ENCODE measurements around the gene KRTAP5-4. TPM values are rescaled to one million over a fixed set of nuclear protein-coding genes. Genes with fewer than 3 reads are reported as not detected.
"Not testable (repeated sequence)": the region's sequence is repeated elsewhere in the genome, so short reads cannot be mapped to it uniquely, and the experiment has no call there.

KRTAP5-4 gene
- total RNA-seq, 1 donor from 2014 or later: not detected

DNA sequence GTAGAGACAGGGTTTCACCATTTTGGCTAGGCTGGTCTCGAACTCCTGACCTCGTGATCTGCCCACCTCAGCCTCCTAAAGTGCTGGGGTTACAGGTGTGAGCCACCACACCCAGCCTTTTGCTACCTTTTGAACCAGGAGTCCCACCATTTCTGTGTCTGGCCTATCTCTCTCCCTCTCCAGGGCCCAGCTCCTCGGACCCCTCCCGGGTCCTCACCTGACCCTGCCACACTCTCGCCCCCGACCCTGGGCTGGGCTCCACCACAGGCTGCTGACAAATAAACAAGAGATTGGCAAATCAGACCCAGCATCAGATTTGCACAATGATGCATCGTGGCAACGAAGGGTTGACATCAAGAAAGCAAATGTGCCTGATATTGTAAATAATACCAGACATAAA, 16.4 kb upstream of the KRTAP5-4 start:
- intact Hi-C loops (cut with micrococcal nuclease): no loop called here

- intact Hi-C loops (cut with micrococcal nuclease): no loop called here
Observed at GRCh38 chr11:1637628-1638027, 15.7 kb upstream of the KRTAP5-4 start.

DNA sequence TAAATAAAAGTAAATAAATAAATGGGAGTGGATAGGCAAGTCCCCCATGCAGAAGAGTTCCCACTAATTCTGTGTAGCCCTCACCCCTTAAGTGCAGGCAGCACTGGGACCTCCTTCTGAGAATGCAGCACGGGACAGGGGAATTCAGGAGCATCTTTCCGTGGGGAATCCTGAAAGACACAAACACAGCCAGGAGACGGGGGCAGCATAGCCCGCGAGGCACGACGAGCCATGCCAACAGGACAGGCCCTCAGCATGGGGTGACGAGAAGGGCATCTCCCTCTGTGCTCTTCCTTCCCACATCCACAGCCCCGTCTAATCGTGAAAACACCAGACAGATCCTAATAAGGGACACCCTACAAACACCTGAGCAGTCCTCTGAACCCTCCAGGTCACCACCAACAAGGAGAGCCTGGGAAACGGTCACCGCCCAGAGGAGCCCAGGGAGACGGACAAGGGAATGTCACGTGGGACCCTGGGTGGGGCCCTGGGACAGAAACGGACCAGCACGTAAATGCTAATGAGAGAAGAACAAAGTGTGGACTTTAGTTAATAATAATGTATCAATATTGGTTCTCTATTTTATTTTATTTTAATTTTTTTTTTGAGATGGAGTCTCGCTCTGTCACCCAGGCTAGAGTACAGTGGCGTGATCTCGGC, 14.5 kb upstream of the KRTAP5-4 start:
- intact Hi-C loops (cut with micrococcal nuclease): no loop called here

DNA sequence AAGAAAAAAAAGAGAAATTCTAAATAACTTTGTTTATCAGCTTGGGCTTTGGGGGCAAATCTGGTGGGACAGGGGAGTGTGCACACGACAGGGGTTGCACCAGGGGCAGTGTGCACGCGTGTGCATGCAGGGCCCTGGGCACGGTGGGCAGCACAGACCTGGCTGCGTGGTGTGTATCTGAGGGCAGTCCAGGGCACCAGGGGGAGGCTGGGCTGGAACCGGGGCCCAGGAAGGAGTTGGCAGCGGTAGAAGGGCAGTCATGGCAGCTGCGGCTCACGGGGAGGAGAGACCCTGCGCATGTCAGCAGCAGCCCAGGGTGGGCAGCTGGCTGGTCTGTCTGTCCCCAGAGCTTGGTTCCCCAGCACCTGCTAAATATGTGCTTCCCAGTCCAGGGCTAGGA, 11.9 kb upstream of the KRTAP5-4 start:
- intact Hi-C loops (cut with micrococcal nuclease): no loop called here

DNA sequence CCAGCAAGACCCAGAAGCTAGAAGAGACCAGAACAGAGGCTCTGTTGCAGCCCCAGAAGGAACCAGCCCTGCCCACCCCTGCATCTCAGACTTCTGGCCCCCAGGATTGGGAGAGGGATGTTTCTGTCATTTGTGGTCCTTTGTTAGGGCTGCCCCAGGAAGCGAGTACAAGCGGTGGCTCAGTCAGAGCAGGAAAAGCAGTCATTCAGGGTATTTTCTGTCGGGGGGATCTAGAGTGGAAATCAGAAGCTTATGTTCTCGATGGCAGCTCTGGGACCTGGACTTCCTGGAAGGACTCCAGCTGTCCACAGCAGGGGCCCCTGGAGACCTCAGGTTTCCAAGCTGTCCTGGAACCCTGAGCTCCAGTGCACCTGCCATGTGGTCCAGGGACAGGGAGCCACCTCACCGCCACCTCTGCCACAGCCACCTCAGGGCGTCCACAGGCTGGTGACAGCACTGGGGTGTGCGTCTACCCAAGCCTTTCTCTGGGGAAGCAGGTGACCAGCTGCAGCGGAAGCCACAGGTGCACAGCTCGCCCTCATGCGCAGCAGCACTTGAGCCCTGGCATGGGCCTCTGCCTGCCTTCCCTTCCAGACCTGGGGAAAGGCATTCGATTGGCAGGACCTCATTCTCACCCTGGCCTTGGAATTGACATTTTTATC, 10.2 kb upstream of the KRTAP5-4 start:
- intact Hi-C loops (cut with micrococcal nuclease): no loop called here

GRCh38 chr11:1631066-1631568, 9.2 kb upstream of the KRTAP5-4 start:
- intact Hi-C loops (cut with micrococcal nuclease): no loop called here

- intact Hi-C loops (cut with micrococcal nuclease): no loop called here
Observed at GRCh38 chr11:1630271-1630670, 8.3 kb upstream of the KRTAP5-4 start.

DNA sequence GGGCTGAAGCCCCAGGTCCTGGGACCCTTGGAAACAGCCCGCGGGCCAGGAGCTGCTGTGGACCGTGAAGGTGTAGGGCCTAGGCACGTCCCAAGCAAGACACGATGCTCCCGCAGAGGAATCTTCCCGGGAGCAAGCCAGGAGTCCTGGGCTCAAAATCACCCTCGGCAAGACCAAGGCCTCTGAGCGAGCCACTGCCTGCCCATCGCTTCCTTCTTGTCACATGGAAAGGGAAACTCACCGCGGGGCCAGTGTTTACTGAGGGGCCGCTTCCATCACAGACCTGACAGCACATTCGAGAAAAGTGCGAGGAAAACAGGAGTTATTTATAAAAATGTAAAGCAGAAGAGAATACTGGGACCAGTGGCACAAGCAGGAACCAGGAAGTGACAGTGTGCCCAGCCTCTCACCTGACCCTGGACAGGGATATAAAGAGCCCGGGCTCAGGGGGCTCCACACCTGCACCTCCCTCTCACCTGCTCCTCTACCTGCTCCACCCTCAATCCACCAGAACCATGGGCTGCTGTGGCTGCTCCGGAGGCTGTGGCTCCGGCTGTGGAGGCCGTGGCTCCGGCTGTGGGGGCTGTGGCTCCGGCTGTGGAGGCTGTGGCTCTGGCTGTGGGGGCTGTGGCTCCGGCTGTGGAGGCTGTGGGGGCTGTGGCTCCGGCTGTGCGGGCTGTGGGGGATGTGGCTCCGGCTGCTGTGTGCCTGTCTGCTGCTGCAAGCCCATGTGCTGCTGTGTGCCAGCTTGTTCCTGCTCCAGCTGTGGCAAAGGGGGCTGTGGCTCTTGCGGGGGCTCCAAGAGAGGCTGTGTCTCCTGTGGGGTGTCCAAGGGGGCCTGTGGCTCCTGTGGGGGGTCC, 7.6 kb upstream of the KRTAP5-4 start, which contains the start of gene KRTAP5-5:
KRTAP5-5 (plus strand) TSS at position 450 of the 860 bp plus-strand sequence; CDS start at position 516, 66 bp downstream.
- intact Hi-C loops (cut with micrococcal nuclease): no loop called here

GRCh38 chr11:1628506-1629325, 6.8 kb upstream of the KRTAP5-4 start:
- intact Hi-C loops (cut with micrococcal nuclease): no loop called here

DNA sequence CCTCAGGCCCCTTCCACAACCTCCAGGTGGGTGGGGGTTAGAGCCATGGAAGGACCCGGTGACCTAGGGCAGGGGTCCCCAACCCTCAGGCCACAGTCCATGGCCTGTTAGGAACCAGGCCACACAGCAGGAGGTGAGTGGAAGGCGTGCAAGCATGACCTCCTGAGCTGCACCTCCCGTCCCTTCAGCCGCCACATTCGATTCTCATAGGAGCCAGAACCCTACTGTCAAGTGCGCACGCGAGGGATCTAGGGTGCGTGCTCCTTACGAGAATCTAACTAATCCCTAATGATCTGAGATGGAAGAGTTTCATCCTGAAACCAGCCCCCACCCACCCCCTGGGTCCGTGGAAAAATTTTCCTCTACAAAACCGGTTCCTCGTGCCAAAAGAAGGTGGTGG, 3.6 kb upstream of the KRTAP5-4 start:
- intact Hi-C loops (cut with micrococcal nuclease): no loop called here

DNA sequence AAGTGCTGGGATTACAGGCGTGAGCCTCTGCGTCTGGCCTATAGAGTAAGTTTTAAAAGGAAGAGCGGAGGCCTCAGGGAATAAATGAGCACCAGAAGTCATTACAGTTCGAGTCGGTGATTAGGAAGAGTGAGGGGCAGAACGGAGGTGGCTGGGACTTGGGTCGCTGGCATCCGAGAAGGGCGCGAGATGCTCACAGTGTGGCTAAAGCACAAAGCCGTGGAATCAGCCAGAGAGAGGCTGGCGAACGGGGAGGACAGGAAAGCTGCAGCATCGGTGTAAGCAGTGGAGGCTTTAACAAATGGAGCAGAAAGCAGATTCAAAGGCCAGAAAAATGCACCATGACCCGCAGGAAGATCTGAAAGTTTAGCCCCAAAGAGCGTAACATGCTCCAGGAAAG, 2.7 kb upstream of the KRTAP5-4 start:
- intact Hi-C loops (cut with micrococcal nuclease): no loop called here

DNA sequence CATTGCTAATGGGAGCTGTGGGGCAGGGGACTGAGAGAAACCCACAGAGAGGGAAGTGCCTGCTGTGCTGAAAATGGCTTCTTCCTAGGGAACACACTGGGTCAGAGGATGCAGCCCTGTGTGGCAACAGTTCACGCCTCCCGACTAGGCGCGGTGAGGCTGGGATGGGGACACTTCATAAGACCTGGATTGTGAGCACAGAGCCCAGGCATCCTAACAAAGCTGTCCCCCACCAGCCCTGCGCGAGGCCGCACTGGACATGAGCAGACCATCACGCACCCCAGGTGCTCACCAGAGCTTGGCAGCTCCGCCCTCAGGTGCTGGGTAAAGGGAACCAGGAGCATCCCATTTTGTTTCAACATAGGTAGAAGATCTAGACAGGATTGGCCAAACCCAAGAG, 1.8 kb upstream of the KRTAP5-4 start:
- intact Hi-C loops (cut with micrococcal nuclease): no loop called here

- intact Hi-C loops (cut with micrococcal nuclease): no loop called here
Observed at GRCh38 chr11:1619449-1619848, 2.5 kb downstream of the KRTAP5-4 start.

DNA sequence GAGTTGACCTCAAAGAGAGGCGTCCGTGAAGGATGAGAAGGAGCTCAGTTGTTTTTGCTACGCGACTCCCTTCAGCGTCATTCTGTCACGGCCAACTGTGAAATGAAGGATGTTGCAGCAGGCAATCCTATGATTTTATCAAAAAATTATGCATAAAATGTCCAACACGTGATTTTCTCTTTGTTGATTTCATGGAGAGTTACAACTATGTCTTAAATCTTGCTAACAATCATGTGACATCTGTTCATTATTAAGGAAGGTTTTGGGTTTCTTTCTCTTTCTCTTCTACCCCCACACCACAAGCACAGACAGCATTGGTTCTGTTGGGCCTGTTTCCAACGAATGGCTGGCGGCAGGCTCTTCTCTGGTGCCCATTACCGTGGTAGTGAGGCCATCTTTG, 3.7 kb downstream of the KRTAP5-4 start:
- intact Hi-C loops (cut with micrococcal nuclease): no loop called here

DNA sequence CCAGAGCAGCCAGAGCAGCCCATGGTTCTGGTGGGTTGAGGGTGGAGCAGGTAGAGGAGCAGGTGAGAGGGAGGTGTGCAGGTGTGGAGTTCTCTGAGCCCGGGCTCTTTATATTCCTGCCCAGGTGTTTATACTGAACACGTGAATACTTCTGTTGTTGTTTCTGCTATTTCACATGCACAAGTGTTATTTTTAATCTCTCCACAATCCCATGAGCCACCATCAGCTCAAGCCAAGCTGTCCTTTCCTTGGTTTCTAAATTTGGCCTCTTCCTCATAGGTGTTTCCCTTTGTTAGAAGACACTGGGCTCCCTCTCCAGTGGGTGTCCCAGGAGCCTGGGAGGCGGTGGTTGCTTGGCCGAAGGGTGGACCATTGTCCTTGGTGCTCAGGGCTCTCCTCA, 13.6 kb downstream of the KRTAP5-4 start, which contains the start of gene KRTAP5-3:
KRTAP5-3 (minus strand) TSS at position 101 of the 400 bp plus-strand sequence; CDS start at position 23, 78 bp downstream.
- intact Hi-C loops (cut with micrococcal nuclease): no loop called here

GRCh38 chr11:1607901-1608300, 14.0 kb downstream of the KRTAP5-4 start:
- intact Hi-C loops (cut with micrococcal nuclease): not testable (repeated sequence)

GRCh38 chr11:1607156-1607845, 14.6 kb downstream of the KRTAP5-4 start:
- intact Hi-C loops (cut with micrococcal nuclease): not testable (repeated sequence)

DNA sequence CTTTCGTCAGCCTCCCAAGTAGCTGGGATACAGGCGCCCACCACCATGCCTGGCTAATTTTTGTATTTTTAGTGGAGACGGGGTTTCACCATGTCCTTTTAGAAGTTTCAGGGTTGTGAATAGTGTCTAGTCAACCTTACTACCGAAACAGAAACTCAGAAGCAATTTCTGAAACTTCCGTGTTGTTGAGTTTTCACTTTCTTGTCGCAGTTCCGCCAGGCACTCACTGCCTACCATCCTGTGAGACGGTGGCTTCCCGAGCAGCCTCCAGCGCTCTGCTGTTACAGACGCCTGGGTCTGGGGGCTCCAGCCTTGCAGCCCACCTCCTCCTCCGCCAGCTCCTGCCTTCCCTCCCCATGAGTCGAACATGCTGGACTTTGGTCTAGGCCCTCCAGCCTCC, 16.0 kb downstream of the KRTAP5-4 start:
- intact Hi-C loops (cut with micrococcal nuclease): not testable (repeated sequence)

DNA sequence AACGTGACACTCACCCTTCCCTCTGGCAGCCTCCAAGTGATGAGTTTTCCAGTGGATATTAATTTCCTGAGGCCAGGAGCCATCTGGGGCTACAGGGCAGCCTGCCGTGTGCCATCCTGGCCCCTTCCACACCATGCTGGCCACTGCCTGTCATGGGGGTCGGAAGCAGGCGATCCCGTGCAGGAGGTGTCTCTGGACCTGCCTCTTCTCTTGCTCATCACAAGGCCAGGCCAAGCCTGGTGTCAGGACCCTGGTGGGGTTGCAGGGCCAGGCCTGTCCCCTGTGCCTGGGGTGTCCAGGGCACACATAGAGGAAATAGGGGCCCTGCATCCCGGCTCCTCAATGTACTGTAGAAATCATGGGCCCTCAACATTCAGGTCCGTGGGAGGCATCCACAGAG, 17.2 kb downstream of the KRTAP5-4 start:
- intact Hi-C loops (cut with micrococcal nuclease): no loop called here

GRCh38 chr11:1604181-1604580, 17.8 kb downstream of the KRTAP5-4 start:
- intact Hi-C loops (cut with micrococcal nuclease): no loop called here

Data from T-helper 1 cell treated with Interleukin-12 subunit alpha and Interleukin-12 subunit beta and Interleukin-4 antibody, amounts not matched to agents 30 ng/mL and 1 ng/mL, for 36 hours (primary cell).